Stimulated activated memory B cell treated with anti-CD40 and anti-IgM and Interleukin-4, amounts not matched to agents 10 μg/mL and 1 μg/mL and 100 μg/mL, for 72 hours (primary cell): Measurements from ENCODE around the gene AFF3.

Experiments
- ATAC-seq: fragments of 150-1000 bp; cut with Tn5 transposase; 2 replicates; pipeline ENCODE4 v1.10.0; 2021
- H3K27ac Mint-ChIP-seq: one replicate; pipeline ENCODE4 v1.8.0; 2022; ENCODE audit warnings: mild to moderate bottlenecking, mixed read lengths
- H3K27me3 Mint-ChIP-seq: one replicate; pipeline ENCODE4 v1.8.0; 2022; ENCODE audit warnings: mixed read lengths
- H3K36me3 Mint-ChIP-seq: one replicate; pipeline ENCODE4 v1.8.0; 2022; ENCODE audit warnings: mixed read lengths
- H3K4me1 Mint-ChIP-seq: one replicate; pipeline ENCODE4 v1.8.0; 2022; ENCODE audit warnings: mixed read lengths
- H3K4me3 Mint-ChIP-seq: one replicate; pipeline ENCODE4 v1.8.0; 2022; ENCODE audit warnings: mild to moderate bottlenecking, moderate library complexity, mixed read lengths
- H3K9me3 Mint-ChIP-seq: one replicate; pipeline ENCODE4 v1.8.0; 2022; ENCODE audit warnings: mixed read lengths

AFF3 gene

DNA sequence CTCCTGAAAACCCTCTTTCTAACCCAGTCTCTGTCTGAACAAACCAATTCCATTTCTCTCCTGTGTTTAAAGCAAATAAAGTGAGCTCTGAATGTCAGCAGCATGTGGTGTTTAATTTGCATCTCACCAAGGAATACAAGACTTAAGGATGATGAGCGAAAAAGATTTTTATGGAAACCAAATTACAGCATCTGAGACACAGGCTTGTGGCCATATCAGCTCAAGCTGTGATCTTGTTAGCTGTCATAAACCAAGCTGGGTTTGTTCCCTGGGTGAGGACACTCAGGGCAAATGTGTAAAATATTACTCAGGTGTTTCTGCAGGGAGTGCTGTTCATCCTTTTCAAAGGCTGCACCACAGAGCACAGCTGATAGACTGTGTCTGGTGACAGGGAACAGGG, 523.2 kb downstream of the AFF3 start:
- Mint-ChIP-seq H3K9me3 (no peaks in the 10 kb centered on the region), H3K4me3 (no peak overlapping the region), H3K4me1 (peaks cover 11% of the 10 kb centered on the region), H3K27ac (no peak overlapping the region), H3K36me3 (peaks cover 17% of the 10 kb centered on the region), H3K27me3 (no peaks in the 10 kb centered on the region)
- no peak for ATAC-seq

DNA sequence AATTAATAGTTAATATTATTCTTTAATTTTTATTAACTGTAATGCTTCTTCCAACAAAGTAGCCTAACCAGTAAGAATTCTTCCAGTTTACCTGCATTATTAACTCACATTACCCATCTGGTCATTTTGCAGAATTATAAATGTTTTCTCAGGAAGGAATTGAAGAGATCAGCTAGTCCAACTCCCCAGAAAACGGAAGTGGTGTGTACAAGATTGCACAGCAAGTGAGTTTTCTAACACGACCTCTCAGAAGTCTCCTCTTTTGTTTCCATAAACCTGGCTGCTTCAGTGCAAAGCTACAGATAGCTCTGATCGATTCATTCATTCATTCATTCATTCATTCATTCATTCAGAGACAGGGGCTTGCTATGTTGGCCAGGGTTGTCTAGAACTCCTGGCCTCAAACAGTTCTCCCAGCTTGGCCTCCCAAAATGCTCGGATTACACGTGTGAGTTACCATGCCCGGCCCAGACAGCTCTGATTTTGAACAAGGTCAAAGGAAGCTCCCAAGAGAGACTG, 523.8 kb downstream of the AFF3 start:
- ATAC-seq = no peak
- H3K27ac Mint-ChIP-seq = no peak overlapping the region
- H3K36me3 Mint-ChIP-seq = peaks cover 17% of the 10 kb centered on the region
- H3K4me1 Mint-ChIP-seq = peaks cover 11% of the 10 kb centered on the region
- no peaks in the 10 kb centered on the region for H3K27me3 Mint-ChIP-seq
- no peaks in the 10 kb centered on the region for H3K9me3 Mint-ChIP-seq
- no peak overlapping the region for H3K4me3 Mint-ChIP-seq

DNA sequence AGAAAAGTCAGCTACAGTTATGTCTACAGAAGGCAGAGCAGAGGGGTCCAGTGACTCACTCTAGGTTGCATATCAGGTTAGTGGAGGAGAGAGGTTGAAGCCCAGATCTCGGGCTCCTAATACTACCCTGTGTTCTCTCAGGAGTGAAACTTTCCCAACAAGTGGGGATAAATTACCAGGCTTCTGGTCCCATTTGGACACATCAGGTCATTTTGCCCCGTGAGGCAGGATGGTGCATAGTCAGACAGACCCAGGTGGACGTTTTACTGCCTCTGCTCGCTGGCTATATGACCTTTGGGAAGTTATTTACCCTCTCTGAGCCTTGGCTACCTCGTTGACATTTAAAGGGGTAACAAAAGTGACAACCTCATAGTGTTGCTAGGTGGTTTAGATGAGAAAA, 524.6 kb downstream of the AFF3 start:
- Mint-ChIP-seq H3K4me1 (peaks cover 13% of the 10 kb centered on the region), H3K27ac (no peak overlapping the region), H3K4me3 (no peak overlapping the region), H3K36me3 (peaks cover 17% of the 10 kb centered on the region), H3K27me3 (no peaks in the 10 kb centered on the region), H3K9me3 (no peaks in the 10 kb centered on the region)
- no peak for ATAC-seq

DNA sequence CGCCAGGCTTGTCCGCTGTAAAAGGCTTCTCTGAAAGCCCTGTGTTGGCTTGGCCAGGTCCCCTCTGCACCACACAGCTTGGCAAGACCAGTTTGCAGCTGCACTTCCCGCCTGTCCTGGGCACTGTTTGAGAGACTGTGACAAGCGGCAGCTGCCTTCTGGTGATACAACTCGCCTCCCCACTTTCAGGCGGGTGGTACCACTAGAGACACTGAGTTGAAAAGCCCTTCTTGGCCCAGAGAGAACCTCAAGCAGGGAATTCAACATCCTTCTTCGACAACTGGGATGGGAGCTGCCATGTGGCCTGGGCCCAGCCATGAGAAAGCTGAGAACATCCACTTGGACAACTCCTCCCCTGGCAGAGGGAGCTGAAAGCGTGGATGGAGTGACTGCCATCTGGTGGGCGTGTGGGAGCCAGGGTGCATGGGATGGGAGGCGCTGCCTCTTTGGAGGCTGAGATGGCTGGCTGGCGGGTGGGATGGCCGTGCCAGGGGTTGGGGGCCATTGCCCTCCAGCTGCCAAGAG, 527.1 kb downstream of the AFF3 start:
- no peak overlapping the region for H3K4me3 Mint-ChIP-seq
- peaks cover 13% of the 10 kb centered on the region for H3K36me3 Mint-ChIP-seq
- no peaks in the 10 kb centered on the region for H3K27me3 Mint-ChIP-seq
- no peak for ATAC-seq
- no peak overlapping the region for H3K27ac Mint-ChIP-seq
- H3K4me1 Mint-ChIP-seq = peaks cover 34% of the 10 kb centered on the region
- no peaks in the 10 kb centered on the region for H3K9me3 Mint-ChIP-seq

DNA sequence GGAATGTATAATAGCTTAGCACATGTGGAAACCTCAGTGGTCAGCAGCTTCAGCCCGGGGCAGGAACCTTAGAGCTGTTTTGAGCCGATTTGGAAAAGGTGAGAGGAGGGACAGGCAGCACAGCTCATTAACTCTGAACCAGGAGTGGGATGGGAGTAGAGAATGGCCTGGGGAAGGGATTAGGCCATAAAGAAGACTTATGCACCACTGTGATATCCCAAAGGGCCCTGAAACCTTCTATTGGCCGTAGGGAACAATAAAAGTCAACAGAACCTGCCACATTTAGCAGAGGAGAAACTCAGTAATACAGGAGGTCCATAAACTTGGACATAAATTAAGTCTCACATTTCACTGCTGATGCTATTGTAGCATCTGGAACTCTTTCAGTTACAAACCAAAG, 528.4 kb downstream of the AFF3 start:
- Mint-ChIP-seq H3K27ac (no peak overlapping the region), H3K9me3 (no peaks in the 10 kb centered on the region), H3K27me3 (no peaks in the 10 kb centered on the region), H3K4me3 (no peak overlapping the region), H3K36me3 (peaks cover 16% of the 10 kb centered on the region), H3K4me1 (peaks cover 47% of the 10 kb centered on the region)
- no peak for ATAC-seq

DNA sequence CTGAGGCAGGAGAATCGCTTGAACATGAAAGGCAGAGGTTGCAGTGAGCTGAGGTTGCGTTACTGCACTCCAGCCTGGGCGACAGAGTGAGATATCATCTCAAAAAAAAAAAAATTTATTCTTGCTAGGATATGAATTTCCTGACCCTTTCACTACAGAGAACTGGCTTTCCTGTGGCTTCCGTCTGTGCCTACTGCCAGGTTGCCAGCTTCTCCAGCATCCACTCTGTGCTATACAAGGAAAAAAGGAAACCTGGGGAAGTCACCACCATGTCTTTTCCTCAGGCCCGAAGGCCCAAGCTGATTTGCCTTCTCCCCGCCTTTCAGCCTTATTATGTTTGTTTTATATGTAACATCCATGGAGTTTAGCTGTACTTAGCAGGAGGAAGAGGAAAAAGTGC, 530.6 kb downstream of the AFF3 start:
- ATAC-seq = no peak
- peaks cover 13% of the 10 kb centered on the region for H3K36me3 Mint-ChIP-seq
- peaks cover 44% of the 10 kb centered on the region for H3K4me1 Mint-ChIP-seq
- no peak overlapping the region for H3K27ac Mint-ChIP-seq
- H3K9me3 Mint-ChIP-seq = no peaks in the 10 kb centered on the region
- H3K27me3 Mint-ChIP-seq = no peaks in the 10 kb centered on the region
- no peak overlapping the region for H3K4me3 Mint-ChIP-seq

DNA sequence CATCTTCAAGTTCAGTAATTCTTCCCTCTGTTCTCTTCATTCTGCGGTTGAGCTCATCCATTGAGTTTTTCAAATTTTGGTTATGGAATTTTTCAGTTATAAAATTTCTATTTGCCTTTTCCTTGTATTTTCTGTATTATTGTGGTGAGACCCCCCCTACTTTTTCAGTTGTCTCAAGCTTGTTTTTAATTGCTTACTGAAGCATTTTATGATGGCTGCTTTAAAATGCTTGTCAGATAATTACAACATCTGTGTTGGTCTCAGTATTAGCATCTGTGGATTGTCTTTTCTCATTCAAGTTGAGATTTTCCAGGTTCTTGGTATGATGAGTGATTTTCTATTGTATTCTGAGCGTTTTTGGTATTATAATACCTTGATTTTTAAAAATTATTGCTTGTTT, 531.4 kb downstream of the AFF3 start:
- no peak for ATAC-seq
- Mint-ChIP-seq H3K4me1 (peaks cover 44% of the 10 kb centered on the region), H3K27me3 (no peaks in the 10 kb centered on the region), H3K9me3 (no peaks in the 10 kb centered on the region), H3K36me3 (peaks cover 13% of the 10 kb centered on the region), H3K27ac (peak overlapping the region; percentile 12), H3K4me3 (no peak overlapping the region)

DNA sequence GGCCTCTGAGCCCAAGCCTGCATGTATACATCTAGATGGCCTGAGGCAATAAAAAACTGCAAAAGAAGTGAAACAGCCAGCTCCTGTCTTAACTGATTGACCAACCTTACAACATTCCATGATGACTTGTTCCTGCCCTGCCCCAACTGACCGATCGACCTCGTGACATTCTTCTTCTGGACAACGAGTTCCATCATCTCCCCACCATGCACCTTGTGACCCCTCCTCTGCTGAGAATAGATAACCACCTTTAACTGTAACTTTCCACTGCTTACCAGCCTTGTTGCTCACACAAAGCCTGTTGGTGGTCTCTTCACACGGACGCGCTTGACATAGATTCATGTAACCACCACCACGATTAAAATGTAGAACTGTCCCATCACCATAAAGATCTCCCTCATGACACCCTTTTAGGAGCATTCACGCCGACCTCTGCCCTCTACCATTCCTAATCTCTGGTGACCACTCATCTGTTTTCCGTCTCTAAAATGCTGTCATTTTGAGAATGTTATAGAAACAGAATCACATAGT, 532.5 kb downstream of the AFF3 start:
- ATAC-seq = no peak
- Mint-ChIP-seq H3K27me3 (no peaks in the 10 kb centered on the region), H3K4me3 (no peak overlapping the region), H3K27ac (peak overlapping the region; percentile 12), H3K36me3 (peaks cover 13% of the 10 kb centered on the region), H3K9me3 (no peaks in the 10 kb centered on the region), H3K4me1 (peaks cover 38% of the 10 kb centered on the region)

DNA sequence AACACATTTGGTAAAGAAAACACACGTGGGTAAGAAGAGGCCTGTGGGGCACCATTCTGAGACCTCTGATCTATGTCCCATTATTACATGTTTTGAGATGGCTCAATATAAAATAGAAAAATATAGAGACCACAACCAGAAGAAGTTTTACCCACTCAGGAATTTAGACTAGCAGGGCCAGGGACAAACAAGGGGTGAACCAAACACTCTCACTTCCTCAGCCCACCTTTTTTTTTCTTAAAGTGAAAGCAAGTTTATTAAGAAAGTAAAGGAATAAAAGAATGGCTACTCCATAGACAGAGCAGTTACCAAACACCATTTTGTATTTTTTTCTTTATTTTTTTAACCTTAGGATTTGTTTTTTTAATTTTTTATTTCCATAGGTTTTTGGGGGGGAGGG, 533.5 kb downstream of the AFF3 start:
- H3K4me1 Mint-ChIP-seq = peaks cover 38% of the 10 kb centered on the region
- ATAC-seq = peak; percentile 16
- H3K27ac Mint-ChIP-seq = peak overlapping the region; percentile 12
- no peak overlapping the region for H3K4me3 Mint-ChIP-seq
- peaks cover 13% of the 10 kb centered on the region for H3K36me3 Mint-ChIP-seq
- H3K27me3 Mint-ChIP-seq = no peaks in the 10 kb centered on the region
- no peaks in the 10 kb centered on the region for H3K9me3 Mint-ChIP-seq

DNA sequence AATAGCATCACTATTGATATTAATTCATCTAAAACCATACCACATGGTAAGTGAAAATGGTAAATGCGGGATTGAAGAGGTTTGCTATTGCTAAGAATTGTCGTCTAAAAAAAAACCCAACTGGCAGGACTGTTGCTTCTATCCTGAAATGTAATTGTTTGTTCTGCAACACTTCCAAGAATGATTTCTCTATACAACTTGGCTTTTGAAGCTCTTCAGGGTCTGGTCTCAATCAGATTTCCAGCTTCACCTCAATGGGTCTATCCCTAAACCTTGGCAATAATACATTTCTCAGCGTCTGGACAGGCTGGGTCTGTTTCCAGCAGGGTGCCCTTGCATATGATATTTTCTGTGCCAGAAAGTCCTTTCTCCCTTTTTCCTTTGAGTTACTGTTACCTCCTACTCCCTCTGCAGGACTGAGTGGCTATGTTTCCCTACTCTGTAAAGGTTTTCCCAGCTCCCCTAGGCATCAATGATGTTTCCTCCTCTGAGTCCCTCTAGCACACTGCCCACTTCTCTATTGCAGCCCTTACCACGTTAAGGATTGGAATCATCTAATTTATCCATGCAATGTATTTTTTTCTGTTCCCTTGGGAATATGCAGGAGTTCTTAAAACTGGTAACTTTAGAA, 534.4 kb downstream of the AFF3 start:
- no peaks in the 10 kb centered on the region for H3K27me3 Mint-ChIP-seq
- H3K4me3 Mint-ChIP-seq = no peak overlapping the region
- H3K4me1 Mint-ChIP-seq = peaks cover 38% of the 10 kb centered on the region
- no peak for ATAC-seq
- no peaks in the 10 kb centered on the region for H3K9me3 Mint-ChIP-seq
- H3K27ac Mint-ChIP-seq = no peak overlapping the region
- H3K36me3 Mint-ChIP-seq = peaks cover 13% of the 10 kb centered on the region

DNA sequence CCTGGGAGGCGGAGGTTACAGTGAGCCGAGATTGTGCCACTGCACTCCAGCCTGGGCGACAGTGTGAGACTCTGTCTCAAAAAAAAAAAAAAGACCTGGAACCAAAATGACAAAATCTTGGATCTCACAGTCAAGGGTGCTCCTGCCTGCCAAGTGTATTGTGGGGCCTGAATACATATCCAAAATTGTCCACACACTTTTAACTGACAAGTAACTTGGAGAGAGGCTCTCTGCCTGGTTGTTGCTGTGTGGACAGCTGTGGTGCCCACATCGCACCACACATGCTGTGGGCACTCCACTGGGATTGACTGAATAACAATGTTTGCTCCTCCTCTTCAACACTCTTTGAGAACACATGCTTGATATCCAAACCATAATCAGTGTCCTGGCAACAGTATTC, 534.9 kb downstream of the AFF3 start:
- H3K36me3 Mint-ChIP-seq = peaks cover 13% of the 10 kb centered on the region

DNA sequence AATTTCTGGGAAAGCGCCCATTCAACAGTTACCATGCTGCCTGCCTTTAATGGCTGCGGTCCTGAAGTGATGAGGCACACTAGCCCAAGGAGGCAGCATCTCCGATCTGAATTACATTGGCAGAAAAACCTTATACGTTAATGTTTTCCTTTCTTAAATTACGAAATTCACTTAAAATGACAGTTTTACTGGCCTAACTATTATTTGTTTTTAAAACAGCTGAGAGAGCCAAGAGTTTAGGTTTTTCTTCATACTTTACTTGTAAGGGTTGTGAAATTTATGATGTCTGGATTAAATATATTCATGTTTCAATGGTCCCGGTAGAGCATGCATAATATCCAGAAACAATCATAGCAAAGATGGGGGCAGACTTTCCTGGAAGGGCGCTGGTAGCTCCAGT, 537.4 kb downstream of the AFF3 start:
- ATAC-seq = no peak

More for the DNA sequence above, 534.9 kb downstream of the AFF3 start:
- Mint-ChIP-seq H3K9me3 (no peaks in the 10 kb centered on the region), H3K27me3 (no peaks in the 10 kb centered on the region), H3K4me1 (peaks cover 33% of the 10 kb centered on the region), H3K4me3 (no peak overlapping the region), H3K27ac (no peak overlapping the region)
- no peak for ATAC-seq

DNA sequence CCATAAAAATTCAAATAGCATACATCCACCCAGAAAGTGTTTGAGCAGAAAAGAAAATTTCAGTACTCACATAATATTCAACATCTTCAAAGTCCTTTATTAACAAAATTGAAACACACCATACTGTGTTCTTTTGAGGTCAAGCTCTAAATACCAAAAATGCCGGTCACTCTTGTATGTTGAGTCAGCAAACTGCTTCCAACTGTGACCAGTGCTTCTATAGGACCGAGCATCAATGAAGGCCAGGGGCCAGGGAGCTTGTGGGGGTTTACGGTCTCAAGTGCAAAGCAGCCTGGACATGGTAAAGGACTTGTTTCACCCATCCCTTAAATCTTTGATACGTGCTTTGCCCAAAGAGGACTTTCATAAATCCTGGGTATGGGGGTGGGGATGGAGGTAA, 539.9 kb downstream of the AFF3 start:
- no peak overlapping the region for H3K27ac Mint-ChIP-seq
- H3K9me3 Mint-ChIP-seq = no peaks in the 10 kb centered on the region
- no peaks in the 10 kb centered on the region for H3K4me1 Mint-ChIP-seq
- H3K36me3 Mint-ChIP-seq = peaks cover 11% of the 10 kb centered on the region
- H3K27me3 Mint-ChIP-seq = no peaks in the 10 kb centered on the region
- ATAC-seq = no peak
- no peak overlapping the region for H3K4me3 Mint-ChIP-seq

More for the DNA sequence above, 537.4 kb downstream of the AFF3 start:
- Mint-ChIP-seq H3K27ac (no peak overlapping the region), H3K27me3 (no peaks in the 10 kb centered on the region), H3K4me3 (no peak overlapping the region), H3K9me3 (no peaks in the 10 kb centered on the region), H3K4me1 (peaks cover 12% of the 10 kb centered on the region), H3K36me3 (peaks cover 10% of the 10 kb centered on the region)

DNA sequence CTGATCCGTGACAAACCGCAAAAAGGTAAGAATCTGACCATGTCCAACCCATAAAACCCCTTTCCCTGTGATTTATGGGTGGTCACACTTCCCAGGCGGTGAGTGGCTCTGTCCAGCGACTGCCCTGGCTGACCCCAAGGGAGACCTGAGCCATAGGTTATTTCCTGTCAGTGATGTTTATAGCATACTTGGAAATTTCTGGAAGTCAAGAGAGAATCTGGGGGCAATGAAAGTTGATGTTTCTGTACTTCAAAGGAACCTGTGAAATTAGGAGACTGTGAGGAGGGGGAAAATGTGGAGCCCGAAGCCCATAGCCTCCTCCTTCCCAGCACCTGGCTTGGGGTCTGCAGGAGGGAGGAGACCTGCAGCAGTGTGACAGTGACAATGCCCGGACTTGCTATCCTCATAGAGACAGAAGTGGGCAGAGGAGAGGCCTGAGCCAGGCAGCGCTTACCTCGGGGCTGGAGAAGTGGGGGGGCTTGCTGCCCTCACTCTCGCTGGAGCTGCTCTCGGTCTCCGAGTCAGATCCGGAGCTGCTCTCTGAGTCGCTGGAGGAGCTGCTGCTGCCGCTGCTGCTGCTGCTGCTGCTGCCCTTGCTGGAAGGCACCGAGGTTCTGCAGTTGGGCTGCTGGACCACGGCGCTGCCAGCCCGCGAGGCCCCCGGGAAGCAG, 541.3 kb downstream of the AFF3 start:
- Mint-ChIP-seq H3K4me1 (no peaks in the 10 kb centered on the region), H3K27ac (no peak overlapping the region)

DNA sequence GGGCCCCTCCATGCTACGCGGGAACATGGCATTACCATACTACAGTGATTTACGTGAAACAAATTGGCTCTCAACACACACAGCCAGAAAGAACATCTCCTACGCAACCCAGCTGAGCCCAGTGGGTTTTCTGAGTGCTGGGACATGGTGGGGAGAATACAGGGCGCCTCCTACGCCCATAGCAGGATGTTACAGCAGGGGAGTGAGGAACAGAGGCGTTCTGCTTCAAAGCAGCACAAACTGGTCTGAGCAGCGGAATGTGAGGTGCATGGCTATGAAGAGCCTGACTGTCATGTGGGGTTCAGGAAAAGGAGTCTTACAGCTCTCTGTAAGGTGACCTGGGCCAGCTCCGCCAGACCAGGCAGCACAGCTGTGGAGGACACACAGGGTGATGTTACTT, 543.9 kb downstream of the AFF3 start:
- Mint-ChIP-seq H3K27ac (no peak overlapping the region), H3K4me3 (no peak overlapping the region), H3K27me3 (no peaks in the 10 kb centered on the region), H3K9me3 (no peaks in the 10 kb centered on the region), H3K36me3 (peaks cover 32% of the 10 kb centered on the region), H3K4me1 (peaks cover 5% of the 10 kb centered on the region)
- no peak for ATAC-seq

More for the DNA sequence above, 541.3 kb downstream of the AFF3 start:
- Mint-ChIP-seq H3K4me3 (no peak overlapping the region), H3K36me3 (peaks cover 11% of the 10 kb centered on the region), H3K27me3 (no peaks in the 10 kb centered on the region), H3K9me3 (no peaks in the 10 kb centered on the region)
- no peak for ATAC-seq

DNA sequence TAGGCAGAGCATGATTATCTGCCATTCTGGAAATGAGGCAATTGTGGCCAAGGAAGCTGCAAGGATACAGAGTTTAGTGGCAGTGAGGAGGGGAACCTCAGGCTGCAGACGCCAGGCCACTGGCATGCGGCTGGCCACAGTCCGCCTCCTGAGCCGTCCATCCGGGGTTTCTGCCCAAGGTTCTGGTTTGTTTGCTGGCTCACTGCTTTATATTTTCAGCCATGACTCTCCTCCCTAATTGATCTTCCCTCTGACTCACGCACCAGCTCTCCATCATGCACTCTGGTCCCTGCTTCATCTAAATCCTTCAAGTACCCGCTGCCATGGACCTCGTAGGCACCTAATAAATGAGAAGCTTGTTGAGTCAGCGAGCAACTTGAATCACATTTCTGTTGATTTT, 544.8 kb downstream of the AFF3 start:
- H3K4me3 Mint-ChIP-seq = no peak overlapping the region
- H3K36me3 Mint-ChIP-seq = peaks cover 37% of the 10 kb centered on the region
- no peaks in the 10 kb centered on the region for H3K9me3 Mint-ChIP-seq
- H3K4me1 Mint-ChIP-seq = peaks cover 5% of the 10 kb centered on the region
- no peaks in the 10 kb centered on the region for H3K27me3 Mint-ChIP-seq
- H3K27ac Mint-ChIP-seq = no peak overlapping the region
- no peak for ATAC-seq
